SHP77 treated with DMSO at 0.1 percent for 48 hours (cell line): ENCODE measurements around the gene FRRS1.
"Not testable (repeated sequence)": the region's sequence is repeated elsewhere in the genome, so short reads cannot be mapped to it uniquely, and the experiment has no call there.

Experiments used
- DNase-seq: peaks from one replicate; lab custom pipeline; 2025; lab: John Stamatoyannopoulos, UW

Gene FRRS1

DNA sequence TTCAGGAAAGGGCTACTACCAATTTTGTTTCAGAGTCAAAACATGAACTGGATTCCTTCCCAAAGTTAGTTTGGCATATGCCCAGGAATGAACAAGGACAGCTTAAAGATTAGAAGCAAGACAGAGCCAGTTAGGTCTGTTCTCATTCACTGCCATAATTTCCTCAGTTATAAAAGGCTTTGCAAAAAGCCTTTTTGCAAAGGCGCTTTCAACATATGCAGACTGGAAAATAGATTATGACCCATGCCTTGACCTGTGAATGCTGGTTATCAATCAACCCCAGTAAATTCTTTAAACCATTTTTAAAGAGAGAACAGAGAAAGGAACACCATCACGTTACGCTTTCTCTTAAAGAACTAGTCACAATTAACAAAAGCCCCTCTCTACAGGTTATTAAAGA lies 1.7 kb upstream of the FRRS1 start:
- DNase-seq = no peak

DNA sequence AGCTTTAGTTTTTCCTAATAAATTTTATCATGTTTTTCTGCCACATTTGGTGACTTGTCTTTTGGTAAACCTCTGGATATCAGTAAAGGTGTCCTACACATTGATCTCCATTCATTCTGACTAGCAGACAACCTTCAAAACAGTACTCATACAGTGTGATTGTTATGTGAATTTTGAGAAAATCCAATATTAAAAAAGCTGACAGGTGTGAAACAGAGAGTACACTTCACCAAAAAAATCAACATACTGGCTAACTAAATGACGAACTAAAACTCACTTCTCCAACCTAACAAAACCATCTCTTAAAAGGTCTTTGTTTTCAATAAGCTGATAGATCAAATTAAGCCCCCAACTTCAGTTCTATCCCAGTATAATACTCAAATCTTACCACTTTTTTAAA lies 1.5 kb downstream of the FRRS1 start:
- no peak for DNase-seq

DNA sequence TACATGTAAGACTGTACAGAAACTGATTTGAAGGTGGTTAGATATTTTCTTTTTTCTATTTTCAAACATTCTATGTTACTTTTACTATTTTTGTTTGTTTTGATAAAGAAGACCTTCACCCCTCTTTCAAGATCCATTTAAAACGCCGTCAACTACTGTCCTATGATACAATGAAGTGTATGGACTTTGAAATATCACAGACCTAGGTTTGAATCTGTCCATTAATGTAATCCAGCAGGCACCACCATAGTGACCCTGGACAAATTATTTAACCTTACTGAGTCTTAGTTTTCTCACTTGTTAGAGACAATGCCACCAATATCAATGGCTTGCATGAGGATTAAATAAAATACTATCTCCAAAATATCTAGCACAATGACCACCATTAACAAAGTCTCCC lies 2.0 kb downstream of the FRRS1 start:
- DNase-seq = no peak

DNA sequence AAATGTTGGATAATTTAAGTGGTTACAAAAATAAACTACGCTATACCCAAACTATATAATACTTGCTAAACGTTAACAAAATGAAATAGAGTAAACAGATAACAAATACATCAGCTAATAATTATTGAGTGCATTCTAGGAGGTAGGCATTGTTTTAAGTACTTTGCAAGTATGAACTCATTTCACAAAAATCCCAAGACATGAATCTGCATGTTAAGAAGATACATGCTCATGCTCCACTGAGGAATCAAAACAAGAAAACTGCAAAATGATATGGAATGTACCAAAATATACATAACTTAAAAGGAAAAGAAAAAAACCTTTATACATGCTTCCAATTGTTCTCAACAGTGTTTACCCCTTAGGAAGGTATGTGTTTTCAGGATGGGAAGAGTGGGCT lies 2.5 kb downstream of the FRRS1 start:
- DNase-seq = no peak

DNA sequence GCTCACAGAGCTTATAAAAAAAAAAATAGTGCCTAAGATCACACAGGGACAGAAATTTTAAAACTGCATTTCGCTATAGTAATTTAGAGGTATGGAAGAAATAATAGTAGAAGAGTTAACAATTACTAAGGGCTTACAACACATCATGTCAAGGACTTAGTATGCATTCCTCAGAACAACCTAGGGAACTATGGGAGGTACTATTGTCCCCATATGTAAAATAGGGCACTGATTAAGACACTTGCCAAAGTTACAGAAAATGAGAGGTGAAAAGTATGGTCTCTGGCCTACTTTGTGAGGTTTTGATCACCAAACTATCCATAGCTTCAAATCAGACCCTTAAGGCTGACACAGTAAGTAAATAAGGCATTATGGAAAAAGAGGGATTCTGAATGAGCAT lies 4.7 kb downstream of the FRRS1 start:
- DNase-seq = no peak

DNA sequence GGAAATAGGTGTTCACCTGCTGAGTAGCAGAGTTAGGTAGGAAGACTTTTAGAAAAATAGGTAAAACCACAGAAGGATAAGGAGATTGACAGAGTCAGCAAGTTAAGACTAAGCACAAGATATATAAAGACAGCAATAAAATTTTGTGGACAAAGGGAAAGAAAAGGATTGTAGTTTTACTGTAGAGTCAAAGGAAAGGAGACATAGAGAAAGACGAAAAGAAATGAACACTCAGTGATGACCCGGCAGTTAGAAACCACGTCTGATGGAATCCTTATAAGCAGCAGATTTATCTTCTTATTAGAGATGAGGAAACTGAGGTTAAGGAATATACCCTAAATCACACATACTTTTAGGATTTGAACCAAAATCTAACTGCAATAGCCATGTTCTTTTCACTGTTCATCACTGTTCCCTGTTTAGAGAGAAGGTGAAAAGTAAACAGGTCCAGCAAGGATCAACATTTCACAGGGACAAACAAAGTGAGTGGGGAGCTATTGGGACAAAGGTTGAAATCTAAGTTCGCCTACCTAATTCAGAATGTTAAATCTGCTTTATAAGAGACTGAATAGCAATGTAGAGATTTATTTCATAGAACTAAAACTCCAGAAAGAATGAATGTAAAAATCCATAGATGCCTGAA lies 6.8 kb downstream of the FRRS1 start:
- no peak for DNase-seq

DNA sequence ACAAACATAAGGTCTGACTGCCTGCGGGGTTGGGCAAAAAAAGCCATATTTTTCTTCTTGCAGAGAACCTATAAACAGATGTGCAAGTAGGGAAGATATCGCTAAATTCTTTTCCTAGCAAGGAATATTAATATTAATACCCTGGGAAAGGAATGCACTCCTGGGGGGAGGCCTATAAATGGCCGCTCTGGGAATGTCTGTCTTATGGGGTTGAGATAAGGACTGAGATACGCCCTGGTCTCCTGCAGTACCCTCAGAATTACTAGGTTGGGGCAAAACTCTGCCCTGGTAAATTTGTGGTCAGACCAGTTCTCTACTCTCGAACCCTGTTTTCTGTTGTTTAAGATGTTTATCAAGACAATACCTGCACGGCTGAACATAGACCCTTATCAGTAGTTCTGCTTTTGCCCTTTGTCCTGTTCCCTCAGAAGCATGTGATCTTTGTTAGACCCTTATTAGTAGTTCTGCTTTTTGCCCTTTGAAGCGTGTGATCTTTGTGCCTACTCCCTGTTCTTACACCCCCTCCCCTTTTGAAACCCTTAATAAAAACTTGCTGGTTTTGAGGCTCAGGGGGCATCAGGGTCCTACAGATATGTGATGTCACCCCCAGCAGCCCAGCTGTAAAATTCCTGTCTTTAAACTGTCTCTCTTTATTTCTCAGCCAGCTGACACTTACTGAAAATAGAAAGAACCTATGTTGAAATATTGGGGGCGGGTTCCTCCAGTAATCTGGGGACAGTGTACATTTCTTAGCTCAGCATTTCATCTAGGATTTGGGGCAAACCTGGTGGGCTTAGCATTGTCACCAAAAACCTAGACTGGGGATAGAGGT lies 7.5 kb downstream of the FRRS1 start:
- not testable (repeated sequence) for DNase-seq

DNA sequence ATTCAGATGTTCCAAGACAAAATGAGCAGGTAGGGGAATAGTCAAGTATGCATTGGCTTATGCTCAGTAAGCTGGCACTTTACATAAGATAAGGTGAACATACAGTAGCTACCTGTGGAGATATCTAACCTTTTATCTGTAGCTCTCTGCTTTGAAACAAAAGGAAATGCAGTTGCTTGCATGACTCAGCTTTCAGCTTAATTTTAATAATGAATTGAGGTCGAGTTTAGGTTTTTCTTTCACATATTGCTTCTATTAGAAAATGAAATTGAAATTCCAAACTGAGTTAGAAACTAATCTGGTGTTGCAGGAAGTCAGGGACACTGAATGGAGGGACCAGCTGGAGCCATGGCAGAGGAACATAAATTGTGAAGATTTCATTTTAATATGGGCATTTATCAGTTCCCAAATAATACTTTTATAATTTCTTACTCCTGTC lies 8.3 kb downstream of the FRRS1 start:
- DNase-seq = no peak

DNA sequence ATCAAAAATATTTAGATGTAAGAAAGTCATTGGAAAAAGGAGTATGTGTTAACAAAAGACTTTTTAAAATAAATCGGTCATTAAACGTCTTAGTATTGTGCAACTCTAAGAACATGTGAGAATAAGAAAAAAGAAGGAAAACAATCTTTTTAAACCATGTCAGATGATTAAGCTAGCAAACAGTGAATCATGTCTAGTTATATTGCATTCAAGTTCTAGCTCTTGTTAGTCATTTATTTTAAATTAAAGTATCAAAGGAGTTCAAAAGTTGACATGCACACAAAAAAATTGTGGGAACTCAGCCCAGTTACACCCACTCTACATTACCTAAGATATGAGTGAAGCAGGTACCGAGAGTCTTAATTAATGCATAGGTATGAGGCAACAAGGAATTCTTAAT lies 9.8 kb downstream of the FRRS1 start:
- no peak for DNase-seq

DNA sequence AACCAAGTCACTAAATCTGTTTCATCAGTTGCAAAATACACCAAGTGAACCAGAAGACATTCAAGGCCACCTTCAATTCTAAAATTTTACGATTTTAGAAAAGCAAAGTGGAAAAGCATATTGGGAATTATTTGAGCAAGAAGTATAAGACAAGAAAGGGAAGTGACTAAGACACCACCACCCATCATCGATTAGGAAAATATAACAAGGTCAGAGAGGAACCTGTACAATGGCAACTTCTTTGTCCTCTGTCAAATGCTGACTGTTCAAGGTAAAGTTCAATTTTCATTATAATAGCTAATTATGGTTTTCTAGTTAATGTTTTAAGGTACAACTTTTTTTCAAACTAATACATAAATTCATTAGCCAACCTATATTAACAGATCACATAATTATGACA lies 10.8 kb downstream of the FRRS1 start:
- no peak for DNase-seq

DNA sequence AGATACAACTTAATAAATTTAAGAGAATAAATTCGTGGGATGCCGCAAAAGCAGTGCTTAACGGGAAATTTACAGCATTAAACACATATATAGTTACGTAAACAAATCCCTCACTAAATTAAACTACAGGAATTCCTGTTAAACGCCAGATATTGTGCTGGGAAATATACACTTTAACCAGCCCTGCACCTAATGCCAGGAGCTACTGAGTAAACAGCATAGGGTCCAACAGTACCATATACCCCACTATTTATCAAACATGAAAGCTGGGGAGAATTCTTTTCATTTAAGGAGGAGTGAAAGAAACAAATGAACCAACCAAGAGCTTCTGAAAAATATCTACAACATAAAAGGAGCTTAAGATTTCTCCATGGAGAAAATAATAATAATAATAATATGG lies 11.7 kb downstream of the FRRS1 start:
- no peak for DNase-seq

DNA sequence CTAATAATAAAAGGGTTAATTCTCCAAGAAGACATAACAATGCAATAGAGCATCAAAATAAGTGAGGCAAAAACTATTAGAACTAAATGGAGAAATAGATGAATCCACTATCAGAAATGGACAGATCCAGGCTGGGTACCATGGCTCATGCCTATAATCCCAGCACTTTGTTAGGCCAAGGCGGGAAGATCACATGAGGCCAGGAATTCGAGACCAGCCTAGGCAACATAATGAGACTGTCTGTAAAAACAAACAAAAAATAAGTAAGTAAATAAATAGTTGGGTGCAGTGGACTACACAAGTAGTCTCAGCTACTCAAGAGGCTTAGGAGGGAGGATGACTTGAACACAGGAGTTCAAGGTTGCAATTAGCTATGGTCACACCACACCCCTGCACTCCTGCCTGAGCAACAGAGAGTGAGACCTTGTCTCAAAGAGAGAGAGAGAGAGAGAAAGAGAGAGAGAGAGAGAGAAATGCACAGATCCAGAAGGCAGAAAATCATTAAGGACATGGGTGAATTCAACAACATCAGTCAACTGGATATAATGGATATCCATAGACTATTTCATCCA lies 12.3 kb downstream of the FRRS1 start:
- DNase-seq = no peak

DNA sequence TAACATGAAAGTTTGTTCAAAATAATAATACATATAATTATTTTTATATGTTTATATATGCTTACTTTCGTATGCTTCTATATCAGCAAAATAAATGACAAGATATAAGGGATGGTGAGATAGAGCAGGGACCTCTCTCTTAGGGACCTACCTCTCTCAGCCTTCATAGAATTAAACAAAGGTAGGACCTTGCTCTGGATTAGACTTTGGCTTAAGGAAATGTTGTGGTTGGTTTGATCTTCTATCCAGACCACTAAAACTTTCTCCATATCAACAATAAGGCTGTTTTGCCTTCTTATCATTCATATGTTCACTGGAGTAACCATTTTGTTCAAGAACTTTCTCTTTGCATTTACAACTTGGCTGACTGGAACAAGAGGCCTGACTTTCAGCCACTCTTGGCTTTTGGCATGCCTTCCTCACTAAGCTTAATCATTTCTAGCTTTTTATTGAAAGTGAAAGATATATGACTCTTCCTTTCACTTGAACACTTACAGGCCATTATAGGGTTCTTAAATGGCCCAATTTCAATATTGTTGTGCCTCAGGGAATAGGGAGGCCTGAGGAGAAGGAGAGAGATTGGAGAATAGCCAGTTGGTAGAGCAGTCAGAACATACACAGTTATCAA lies 14.4 kb downstream of the FRRS1 start:
- no peak for DNase-seq

DNA sequence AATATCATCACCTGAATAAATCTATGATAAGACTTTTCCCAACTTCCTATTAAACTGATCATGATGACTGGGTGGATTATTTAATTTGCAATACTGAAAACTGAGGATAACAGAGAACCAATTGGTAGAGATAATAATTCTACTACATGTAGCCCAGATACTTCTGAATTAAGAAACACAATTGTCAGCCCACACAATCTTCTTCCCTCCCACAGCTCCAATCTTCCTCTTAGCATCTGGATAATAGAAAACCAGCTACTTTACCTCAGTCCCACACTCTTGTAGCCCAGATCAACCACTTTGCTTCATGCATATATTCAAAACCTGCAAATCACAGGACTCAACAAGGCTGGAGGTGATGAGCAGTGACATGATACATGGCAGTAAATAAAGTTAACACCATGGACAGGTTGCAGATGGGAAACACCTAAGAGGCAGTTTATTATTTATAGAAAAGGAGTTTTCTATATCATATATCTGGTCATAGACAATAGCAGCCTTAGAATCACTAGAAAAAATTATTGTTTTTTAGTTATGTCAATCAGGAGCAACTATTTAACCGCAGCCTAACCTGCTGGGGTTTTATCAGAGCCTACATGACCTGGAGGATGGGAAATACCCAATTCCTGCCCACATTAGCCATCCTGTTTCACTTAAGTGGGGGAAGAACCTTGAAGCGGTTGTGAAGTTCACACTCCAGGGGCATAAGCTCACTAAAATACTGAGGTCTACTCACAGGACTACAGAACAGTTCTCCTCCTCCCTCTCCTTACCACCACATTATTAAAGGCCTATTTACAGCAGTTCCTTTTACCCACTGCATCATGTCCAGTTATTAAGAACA lies 16.7 kb downstream of the FRRS1 start:
- no peak for DNase-seq

DNA sequence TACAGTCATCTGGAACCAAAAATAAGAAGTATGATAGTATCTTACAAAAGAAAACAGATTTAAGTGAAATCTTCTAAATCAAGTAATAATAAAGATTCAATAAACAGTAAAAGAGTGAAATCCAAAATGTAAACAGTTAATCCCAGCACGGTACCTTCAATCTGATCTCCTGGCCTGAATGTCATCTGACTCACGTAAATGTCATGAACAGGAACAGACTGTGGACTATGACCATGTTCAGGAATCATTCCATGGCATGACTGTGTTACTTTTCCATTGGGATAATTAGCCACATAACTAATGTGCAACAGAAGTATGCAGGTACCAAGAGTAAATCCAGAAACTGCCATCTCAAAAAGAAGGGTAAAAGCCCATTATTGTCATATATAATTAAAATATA lies 18.0 kb downstream of the FRRS1 start:
- no peak for DNase-seq

DNA sequence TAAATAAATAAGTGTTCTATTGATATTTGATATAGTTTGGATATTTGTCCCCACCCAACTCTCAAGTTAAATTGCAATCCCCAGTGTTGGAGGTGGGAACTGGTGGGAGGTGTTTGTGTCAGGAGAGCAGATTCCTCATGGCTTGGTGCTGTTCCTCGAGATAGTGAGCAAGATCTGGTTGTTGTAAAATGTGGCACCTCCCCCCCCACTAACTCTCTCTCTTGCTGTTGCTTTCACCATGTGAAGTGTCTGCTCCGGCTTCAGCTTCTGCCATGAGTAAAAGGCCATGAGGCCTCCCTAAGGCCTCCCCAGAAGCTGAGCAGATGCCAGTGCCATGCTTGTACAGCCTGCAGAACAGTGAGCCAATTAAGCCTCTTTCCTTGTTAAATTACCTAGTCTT lies 20.8 kb downstream of the FRRS1 start:
- no peak for DNase-seq

DNA sequence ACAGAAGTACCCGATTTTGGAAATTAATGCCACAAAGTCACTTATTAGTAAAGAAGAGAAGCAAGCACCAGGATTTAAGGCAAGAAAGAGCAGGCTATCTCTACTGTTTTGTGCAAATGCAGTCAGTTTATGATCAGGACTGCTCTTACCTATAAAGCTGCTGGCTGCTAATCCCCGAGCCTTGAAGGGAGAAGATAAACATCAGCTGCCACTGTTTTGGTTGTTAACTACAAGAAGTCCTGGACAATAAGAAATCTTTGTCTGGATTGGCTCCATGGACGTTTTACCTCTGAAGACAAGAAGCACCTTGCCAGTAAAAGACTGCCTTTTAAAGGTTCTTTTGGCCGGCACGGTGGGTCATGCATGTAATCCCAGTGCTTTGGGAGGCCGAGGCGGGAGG lies 21.4 kb downstream of the FRRS1 start:
- DNase-seq = no peak

DNA sequence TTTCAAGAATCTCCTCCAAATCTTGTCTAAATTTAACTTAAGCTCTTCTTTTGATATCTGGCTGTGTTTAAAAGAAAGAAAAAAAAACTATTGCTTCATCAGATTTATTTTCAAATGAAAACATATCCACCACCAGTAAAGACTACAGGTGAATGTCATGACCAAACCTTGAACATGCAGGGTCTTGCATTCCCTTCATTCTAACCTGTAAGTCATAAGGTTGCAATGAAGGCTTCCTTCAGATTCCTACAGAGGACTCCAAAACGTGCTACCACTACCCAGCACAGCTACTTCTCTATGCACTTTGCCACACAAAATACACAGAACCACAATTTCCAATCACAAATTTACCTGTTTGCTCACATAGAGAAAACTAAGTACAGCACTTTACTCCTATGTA lies 26.3 kb downstream of the FRRS1 start:
- no peak for DNase-seq

DNA sequence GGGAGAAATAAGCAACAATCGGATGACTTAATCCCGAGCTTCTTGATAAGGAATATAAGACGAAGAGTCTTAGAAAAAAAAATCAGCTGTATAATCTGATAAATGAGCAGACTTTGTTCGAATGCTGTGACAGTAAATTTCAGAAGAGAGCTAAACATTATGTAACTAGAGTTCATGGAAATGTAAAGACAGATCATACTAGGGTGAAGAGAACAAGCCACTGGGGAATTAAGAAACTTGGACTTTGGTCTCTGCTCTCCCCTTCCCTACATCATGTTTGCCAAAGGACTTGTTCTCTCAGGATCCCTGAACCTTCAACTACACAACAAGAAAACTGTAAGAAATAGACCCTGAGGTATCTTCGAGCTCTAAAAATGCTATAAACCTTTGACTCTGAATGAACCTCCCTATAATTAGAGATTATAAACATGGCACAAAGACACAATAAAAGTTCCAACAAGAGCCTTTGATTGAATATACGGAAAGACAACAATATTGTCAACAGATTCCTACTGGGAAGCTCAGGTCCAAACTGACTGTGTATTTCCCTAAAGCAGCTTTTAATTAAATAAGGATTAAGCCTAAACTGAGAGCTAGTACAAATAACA lies 27.5 kb downstream of the FRRS1 start:
- DNase-seq = no peak

DNA sequence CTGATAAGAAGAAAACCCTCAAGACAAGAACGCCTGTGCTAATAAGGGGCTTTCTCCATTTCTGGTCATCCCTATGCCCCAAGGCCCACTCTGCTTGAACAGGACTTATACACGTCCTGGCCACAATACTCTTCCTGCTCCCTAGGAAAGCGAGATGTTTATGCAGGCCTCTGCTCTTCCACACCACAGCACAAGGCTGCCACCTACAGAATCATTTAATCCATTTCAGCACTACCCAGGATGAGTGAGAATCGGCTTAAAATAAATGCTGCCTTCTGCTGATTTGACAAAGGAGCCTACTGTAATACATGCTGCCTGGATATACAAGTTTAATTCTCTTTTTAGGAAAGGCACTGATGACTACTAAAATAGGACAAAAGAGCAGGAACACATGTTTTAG lies 29.4 kb downstream of the FRRS1 start:
- DNase-seq = no peak

DNA sequence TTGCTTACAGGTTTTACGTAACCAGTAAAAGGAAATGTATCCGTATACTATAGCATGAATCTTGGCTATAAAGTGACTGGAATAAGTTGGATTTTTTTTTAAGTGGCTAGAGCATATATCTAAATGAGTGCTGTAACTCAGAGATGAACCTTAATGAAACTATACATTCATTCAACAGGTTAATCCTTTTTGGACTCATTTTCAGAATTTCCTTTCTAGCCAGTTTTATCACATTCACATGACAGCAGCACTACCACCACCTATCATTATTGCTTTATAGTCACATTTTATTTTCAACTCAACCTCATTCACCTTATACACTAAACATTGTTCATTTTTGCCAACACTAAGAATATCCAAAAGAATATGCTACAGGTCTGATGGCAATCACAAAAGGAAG lies 30.6 kb downstream of the FRRS1 start:
- DNase-seq = no peak

DNA sequence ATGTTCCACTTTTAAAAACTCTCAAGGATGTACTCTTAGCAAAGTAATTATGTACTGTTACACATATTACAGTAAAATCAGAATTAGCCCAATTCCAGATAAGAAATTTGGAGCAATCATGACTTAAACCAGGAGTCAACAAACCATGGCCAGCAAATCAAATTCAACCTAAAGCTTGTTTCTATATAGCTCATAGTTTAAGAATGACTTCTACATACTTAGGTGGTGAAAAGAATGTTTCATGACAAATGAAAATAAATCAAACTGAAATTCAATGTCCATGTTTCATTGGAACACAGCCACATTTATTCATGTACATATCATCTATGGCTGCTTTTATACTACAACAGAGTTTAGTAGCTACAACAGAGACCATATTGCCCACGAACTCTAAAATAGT lies 35.1 kb downstream of the FRRS1 start:
- no peak for DNase-seq
